NCI-H524 (cell line): ENCODE results near the gene MLH3.
"Not testable (repeated sequence)": the region's sequence is repeated elsewhere in the genome, so short reads cannot be mapped to it uniquely, and the experiment has no call there.

Source experiments
- DNase-seq, 2 experiments: peaks; one replicate each; lab custom pipeline; 2025; lab: John Stamatoyannopoulos, UW

MLH3 gene

DNA sequence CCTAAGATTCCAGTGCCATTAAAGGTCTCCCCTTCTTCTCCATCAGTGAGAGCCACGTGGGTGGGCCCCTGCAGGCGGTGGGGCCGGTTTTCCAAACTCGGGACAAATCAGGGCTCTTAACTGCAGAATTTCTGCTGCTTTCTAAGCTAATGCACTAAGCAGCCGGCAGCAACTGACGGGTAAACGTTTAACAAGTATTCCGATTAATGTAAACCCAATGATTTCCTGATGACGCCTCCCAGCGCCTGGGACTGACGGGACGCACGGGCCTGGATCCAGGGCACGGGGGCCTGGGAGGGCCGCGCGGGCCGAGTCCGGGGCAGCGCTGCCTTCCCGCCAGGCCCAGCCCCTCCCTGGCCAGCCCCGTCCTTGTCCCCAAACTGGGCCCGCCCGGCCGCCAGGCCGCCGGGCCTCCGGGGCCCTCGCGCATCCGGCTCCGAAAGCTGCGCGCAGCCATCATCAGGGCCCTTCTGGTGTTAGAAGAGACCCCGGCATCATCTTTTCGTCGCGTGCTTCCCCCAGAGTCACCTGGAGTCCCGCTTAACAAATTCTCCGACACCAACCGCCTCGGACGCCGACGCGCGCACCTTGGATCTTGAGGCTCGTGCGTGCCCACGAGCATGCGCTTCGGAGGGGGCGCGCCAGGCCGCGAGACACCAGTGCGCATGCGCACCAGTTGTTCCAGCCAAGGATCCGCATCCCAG lies at the start of gene MLH3:
MLH3 (minus strand) TSS at position 616 of the 704 bp plus-strand sequence. CDS start 1,812 bp downstream, outside the sequence.
- DNase-seq = peak; percentile 89 to 95

DNA sequence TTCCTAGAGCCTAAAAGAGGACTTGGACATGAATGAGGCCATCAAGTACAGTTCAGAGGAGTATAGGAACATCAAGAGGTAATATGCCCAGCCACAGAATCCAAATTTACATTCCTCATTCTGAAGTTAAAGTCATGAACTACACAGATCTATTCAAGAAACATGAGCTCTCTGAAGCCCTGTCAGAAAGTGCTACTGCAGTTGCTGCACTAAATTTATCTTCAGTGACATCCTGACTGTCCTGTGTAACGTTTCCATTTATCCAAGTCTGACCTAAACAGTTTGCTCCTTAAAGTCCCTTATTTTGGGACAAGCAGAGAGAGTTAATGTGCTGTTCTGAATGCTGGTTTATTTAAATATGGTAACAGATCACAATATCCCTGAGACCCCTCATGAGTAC lies 47.4 kb upstream of the MLH3 start:
- DNase-seq = no peak

DNA sequence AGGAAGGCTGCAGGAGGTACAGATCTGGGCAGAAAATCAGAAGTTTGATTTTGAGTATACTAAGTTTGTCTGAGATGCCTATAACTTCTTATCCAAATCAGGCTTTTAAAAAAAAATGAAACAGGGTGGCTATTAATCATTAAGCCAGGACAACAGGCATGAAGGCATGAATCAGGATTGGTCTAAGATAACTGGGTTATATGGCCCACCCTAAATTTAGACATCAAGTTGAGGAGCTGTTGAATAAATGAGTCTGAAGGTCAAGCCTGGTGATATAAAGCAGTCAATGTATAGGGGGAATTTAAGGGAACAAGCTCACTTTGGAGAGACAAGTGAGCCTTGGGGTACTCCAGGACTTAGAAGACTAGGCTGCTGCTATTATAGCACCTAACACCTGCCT lies 46.9 kb upstream of the MLH3 start:
- DNase-seq = no peak

DNA sequence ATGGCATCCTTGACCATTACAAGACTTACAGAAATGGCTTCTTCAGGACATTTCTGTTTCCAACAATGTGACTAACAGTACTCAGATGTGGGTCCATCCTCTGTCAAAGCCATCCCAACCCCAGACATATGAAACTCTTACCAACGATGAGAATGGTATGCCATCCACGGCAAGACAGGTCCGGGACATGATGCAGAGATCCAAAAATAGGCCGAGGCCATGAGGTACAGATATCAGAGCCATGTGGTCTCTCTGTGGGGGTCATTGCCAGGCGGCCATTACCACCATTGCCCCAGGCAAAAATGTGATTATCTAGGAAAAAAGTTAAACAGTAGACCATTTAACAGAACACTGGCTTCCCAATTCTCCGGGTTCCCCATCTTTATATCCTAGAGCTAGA lies 45.7 kb upstream of the MLH3 start:
- DNase-seq = no peak

DNA sequence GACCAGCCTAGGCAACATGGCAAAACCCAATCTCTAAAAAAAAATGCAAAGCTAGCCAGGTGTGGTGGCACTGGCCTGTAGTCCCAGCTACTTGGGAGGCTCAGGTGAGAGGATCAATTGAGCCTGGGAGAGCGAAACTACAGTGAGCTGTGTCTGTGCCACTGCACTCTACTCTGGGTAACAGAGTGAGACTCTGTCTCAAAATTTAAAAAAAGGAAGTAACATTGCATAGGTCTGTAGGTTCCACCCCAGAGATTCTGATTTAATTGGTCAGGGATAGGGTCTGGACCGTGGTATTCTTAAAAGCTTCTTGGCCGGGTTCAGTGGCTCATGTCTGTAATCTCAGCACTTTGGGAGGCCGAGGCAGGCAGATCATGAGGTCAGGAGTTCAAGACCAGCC lies 44.4 kb upstream of the MLH3 start:
- DNase-seq = no peak

DNA sequence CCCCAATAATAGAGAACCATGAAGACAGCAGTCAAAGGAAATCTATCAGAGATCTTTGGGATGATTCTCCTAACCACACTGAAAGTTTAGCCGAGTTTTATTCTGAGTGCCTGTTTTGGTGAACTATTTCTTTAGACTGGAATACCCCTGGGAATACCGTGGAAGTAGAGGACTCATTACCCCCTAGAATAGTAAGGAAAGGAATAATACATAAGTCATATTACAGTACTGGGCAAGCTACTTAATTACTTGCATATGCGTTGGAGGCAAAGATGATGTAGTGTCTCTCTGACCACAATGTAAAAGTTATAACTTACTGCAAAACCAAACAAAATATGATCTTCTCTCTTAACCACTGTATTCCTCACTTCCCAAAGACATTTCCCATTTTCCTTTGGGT lies 43.6 kb upstream of the MLH3 start:
- DNase-seq = no peak

DNA sequence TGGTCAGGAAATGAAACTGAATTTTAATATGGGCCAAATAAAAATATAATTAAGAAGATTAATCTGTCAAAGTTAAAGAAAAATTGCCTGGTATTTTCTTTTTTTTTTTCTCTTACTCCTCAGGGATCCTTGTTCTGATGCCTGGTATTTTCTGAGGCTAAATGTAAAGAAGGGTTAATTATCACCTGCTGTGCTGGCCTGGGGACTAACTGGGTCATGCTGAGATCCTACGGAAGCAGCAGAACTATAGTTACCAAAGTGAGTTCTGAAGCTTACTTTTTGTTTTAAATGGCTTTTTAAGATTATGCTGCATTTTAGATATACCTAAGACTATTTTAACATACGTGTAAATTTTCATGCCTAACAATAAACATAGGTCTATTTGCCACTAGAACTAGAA lies 41.4 kb upstream of the MLH3 start:
- no peak for DNase-seq

DNA sequence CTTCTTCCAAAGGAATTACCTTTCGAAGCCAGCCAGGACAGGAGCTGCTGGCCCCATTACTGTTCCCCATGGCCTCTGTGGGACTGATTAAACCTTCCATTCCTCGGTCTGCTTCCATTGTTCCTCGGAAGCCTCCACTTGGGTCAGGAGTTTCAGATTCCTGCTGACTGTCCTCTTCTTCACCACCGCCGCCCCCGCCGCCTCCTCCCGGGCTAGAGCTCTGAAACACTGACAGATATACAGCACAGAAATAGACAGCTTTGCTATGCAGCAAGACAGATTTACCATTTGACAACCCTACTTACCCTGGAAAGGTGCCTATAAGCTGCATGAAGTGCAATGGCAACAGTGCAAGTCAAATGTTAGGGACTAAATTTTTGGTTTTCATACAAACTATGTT lies 40.0 kb upstream of the MLH3 start:
- DNase-seq = no peak

DNA sequence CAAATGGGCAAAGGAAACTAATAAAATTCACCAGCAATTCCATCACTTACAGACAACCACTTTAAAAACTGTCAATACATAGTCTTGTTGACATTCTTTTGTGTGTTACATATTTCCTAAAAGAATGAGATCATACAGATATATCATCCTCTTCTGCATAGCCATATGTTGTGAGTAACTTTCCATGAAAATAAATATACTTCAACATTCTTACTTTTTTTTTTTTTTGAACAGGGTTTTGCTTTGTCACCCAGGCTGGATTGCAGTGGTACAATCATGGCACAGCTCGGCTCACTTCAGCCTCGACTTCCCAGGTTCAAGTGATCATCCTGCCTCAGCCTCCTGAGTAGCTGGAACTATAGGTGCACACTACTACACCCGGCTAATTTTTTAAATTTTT lies 39.1 kb upstream of the MLH3 start:
- DNase-seq = no peak

DNA sequence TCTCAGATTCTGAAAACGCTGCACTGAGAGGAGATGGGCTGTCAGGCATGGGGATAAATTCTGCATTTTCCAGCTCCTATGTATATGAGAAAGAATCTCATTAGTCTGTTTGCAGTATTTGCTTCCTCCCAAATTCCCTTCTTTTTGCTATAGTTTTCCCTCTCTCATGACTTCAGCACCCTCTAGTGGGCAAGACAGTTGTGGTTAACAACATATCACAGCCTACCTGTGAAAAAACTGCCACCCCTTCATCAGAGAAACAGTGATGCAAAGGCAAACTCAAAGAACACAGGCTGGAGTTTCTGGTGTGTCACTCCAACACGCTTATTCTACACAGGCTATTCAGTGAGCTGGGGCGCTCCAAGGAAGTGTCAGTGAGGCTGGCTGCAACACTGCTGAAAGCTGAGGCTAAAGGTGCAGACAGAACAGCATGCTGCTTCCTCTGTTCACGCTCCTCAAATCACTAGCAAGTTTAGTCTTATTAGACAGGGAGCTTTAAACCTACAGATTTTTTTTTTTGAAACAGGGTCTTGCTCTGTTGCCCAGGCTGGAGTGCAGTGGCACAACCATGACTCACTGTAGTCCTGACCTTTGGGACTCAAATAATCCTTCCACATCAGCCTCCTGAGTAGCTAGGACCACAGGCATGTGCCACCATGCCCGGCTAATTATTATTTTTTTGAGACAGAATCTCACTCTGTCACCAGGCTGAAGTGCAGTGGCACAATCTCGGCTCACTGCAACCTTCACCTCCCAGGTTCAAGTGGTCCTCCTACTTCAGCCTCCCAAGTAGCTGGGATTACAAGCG lies 37.5 kb upstream of the MLH3 start:
- DNase-seq = peak; percentile 64 to 76

DNA sequence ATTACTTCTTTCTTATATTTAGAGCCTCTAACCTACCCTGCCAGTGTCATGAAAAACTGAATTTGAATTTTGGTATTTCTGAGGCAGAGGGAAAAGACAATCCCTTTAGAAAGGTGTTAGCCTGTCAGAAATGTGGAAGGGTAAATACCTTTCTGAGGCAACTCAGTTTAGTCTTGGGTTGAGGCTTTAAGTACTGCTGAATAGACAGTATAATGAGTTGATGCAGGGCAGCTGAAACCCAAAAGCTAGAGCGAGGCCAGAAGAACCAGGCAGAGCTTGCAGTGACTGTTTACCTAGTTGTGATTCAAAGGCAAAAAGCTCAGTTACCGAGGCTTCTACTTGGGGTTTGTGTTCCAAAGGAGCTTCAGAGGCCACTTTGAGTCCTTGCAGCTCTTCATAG lies 36.9 kb upstream of the MLH3 start:
- DNase-seq = no peak

DNA sequence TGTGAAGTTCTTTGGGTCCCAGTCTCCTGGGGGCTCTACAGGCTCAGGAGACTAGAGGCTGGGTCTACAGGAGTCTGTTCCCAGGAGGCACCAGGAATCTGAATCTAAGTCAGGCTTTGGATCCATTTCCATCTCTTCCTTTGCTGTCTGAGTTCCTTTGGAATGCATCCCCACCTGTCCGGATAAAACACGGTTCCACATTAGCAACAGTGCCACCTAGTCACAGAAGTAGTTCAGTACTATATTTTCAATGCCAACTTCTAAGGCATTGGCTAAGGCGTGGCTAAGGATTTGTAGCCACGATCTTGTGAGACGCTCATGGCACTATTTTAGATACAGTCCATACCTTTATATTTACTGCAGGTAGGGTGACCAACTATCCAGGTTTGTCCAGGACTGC lies 33.2 kb upstream of the MLH3 start:
- peak; percentile 18 to 61 for DNase-seq

DNA sequence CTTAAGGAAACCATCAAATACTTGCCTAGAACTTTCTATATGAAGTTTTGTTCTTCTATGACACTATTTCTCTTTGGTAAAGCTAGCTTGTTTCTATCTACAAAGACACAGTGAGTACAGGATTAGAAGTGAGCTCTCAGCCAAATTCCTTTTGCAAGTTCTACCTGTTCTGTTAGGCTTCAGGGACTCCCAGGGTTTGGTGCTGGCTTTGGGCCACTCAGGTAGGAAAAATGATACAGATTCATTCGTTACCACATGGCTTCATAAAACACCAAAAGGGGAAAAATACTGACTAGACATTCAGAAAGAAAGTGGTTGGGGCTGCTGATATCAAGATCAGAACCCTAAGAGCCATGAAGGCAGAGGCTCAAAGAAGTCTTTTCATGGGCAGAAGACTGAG lies 32.0 kb upstream of the MLH3 start:
- DNase-seq = no peak

DNA sequence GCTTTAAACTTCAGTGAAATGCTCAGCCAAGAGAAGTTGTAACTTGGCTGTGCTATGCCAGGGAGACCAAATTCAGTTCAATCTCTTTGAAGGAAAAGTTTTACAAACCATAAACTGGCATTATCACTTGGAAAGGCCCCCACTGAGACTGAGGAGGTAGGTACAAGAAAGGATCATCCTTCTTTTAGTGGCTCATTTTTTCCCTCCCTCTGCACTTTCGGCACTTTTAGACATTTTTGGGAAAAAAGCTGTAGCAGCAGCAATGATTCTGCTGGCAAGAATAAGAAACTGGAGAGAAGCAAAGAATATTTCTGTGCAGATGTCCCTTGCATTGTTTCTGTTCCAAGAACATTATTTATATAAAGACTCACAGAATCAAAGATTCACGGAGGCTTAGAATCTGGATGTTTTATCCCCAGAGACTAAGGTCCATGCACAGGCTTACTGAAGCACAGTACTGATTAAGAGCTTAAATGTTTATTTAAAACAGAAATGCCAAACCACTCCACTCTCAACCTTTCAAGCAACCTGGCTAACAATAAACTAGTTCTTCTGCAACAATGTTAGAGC lies 30.5 kb upstream of the MLH3 start:
- no peak for DNase-seq

DNA sequence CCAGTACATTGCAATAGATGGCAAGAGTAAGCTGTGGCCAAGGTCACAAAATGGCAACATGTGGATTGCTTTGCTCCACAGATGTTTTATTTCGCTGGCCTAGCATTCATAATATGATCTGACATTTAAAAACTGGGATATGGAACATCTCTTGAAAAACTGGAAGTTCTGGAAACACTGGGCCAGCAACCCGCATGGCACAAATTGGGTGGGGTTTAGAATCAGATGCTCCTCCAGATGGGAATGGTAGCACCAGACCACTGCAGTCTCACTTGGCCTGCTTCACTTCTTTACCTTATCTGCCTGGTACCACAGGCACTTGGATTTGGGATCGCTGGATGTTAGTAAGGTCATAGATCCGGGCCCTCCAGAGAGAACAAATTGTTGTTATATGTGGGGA lies 28.3 kb upstream of the MLH3 start:
- no peak for DNase-seq

DNA sequence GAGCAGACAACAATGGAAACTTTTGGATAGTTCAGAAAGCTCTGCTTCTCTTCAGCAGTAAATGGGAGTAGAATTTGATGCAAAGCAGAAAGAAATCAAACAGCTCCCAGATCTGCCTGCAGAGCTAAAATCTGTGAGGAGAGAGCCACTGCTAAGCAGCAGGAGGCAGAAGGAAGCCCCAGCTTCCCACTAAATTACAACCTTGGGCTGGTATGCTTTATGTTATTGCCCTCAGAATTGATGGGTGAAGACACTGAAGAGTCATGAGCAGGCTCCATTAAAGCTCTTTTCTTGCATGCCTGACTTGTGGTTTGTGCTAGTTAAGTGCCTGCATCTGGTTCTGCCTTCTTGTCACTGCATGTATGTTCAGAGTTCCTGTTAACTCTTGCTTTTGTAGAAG lies 26.5 kb upstream of the MLH3 start:
- no peak for DNase-seq

DNA sequence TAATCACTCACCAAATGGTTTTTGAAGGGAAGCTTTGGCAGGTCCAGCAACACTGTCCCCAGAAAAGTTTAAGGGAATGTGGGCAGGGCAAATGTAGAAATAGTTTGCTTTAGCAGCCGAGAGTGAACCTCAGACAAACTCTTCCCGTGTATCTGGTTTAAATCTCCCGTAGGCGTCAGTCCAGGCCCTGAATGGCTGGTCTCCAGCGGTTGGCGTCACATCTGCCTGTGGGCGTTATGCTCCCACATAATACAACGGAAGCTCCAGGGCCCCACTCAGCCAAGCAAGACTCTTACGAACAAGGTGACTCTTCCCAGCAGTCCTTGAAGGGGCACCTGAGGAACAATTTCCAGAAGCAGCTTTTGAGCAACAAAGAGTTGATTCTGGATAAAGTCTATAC lies 19.1 kb upstream of the MLH3 start:
- no peak for DNase-seq

DNA sequence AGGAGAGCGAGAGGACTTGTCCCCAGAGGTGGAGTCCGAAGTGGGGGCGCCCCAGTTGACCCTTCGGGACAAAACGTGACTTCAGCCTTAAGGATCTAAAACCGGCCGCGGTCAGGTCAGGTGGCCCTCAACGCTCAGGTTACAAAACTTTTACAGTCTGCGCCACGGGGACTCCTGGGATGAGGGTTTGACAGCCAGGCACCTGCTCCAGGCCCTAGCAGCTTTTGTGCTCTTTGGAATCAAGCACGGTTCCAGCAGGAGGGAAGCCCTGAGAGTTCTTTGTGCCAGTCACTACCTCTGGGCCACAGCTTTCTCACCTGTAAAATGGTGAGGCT lies 18.5 kb upstream of the MLH3 start:
- no peak for DNase-seq

DNA sequence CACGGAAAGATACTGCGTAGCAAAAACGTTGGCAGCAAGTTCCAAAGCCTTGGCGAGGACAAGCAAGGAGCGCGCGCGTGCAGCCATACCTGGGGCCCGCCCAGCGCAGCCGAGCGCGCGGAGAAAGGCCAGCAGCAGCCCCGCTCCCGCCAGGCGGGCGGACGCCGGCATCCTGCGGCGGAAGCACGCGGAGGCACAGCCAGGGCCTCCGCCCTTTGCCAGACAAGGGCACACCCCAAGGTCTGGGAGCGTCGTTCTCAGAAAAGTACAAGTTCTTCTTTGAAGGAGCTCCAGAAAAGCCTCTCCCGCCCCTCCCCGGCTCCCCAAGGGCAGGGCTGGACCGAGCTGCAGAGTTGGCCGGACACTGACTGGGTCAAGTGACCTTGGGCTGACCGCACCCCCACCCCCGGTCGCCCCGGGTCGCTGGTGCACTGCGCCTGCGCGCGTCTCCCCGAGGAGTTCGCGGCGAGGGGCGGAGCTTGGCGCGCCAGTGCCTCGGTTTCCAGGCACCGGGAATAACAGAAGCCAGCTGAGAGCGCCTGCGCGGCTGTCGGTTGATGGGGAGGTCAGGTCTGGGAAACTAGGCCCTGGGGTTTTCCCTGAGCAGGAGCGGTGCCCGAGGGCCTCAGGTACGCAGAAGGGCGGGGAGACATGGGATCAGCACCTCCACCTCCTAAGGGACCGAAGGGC lies 18.0 kb upstream of the MLH3 start, which contains the start of gene ZC2HC1C:
ZC2HC1C (plus strand) TSS at position 521 of the 690 bp plus-strand sequence. CDS start 933 bp downstream, outside the sequence.
- DNase-seq = peak; percentile 73 to 81

DNA sequence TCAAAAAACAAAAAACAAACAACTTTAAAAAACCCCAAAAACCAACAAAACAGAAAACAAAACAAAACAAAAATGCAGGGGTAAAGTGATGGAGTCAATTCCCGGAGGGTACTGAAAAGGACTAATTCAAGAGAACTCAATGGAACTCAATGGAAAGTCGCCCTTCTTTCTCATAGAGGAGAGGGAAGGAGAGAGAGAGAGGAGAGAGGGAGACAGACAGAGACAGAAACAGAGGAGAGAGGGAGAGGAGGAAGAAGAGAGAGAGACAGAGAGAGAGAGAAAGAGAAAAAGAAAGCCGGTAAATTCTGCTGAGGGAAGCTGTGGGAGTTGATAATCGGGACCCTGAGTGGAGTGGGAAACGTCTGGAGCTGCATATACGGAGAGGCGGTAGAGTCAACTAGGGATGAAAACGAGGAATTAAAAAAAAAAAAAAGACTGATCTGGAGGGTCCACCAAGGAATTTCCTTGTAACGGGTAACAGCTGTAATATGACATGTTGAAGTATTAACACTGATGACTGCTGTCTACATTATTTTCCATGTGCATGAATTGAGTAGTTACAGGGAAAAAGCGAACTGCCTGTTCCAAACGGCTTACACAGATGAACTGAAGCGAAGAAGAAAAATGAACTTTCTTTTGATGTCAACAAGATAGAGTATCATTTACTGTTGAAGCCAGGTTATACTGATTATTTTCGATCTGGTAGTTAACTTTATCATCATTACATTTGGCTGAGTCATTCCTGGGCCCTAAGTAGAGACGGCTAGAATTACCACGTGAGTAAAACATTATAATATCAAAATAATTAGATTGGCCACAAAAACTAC lies 17.2 kb upstream of the MLH3 start:
- DNase-seq = peak in 1 of 2 experiments; percentile 36

DNA sequence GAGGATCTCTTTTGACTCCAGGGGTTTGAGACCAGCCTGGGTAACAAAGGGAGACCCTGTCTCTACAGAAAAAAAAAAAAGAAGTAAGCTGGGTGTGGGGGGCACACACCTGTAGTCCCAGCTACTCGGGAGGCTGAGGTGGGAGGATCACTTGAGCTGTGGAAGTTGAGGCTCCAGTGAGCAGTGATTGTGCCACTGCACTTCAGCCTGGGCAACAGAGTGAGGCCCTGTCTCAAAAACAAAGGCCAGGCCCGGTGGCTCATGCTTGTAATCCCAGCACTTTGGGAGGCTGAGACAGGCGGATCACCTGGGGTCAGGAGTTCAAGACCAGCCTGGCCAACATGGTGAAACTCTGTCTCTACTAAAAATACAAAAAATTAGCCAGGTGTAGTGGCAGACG lies 16.5 kb upstream of the MLH3 start:
- not testable (repeated sequence) for DNase-seq

DNA sequence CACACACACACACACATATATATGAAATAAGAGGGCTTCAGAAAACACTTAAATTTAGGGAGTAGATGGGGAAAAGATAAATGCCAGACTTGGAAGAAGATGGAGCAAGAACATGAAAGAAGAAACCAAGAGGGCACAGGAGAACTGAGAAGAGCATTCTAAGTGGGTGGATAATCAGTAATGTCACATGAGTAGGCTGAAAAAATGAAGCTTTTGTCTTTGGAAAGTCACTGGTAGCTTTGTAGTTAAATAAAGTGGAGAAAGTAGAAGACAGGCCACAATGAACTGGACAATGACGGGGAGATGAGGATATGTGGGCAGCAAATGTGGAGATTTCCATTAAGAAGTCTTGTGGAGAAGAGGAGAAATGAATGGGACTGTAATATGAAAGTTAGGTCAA lies 15.9 kb upstream of the MLH3 start:
- no peak for DNase-seq
